HG02885 (cell line): Measurements from ENCODE around the gene WDR43.
"Not testable (repeated sequence)": the region's sequence is repeated elsewhere in the genome, so short reads cannot be mapped to it uniquely, and the experiment has no call there.

Source experiments
- ATAC-seq: cut with Tn5 transposase; IDR thresholded peaks from one replicate; pipeline ENCODE4 v1.9.1; 2021; ENCODE audit warnings: mild to moderate bottlenecking; ENCODE audit not compliant: unreplicated experiment, poor library complexity

The WDR43 gene

GRCh38 chr2:28956890-28957289, 62.4 kb downstream of the WDR43 start:
- ATAC-seq, result no peak

- no peak for ATAC-seq
Measured at GRCh38 chr2:28958689-28959088, 64.2 kb downstream of the WDR43 start.

DNA sequence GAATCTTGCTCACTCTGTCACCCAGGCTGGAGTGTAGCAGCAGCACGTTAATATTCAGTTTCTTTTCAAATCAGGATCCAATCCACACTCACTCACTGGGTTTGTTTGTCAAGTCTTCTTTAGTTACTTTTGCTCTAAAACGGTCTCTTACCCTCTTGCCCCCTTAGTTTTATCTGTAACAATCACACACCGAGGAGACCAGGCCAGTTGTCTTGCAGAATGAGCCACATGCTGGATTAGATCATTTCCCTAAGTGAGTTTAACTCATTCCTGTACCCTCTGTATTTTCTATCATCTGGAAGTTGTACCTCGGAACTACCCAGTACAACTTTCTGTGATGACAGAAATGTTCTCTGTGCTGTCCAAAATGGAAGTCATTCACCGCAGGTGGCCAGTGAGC, 65.9 kb downstream of the WDR43 start:
- no peak for ATAC-seq

- ATAC-seq, result no peak
Measured at GRCh38 chr2:28962505-28962904, 68.0 kb downstream of the WDR43 start.

DNA sequence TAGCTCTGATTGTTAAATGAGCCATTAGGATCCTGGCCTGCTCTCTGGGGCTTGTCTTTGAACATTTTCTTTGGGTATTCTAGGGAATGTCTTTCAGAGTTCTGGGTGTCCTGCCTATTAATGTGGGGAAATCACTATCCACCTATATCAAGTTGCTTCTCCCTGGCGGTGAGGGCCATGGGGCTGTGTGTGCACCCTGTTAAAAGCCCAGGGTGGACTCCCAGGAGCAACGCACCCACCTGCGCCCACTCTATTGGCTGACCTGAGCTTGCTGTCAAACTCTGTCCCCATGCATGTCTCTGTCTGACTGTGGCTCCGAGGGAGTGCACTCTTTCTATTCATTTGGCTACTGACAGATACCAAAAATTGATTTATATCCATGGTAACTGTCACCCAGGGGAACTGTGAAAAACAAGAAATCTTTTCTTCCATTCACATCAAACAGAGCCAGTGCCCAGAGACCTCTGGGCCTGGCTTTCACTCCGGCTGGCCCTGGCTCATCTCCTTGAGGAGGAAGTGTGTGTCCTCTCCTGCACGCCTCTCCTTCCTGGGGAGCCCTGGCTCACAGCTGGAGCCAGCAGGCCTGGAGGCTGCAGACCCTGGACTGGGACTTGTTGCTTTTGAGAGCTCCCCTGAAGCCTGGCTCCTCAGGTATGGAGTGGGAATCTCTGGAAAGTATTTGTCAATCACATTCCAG, 76.1 kb downstream of the WDR43 start:
- no peak for ATAC-seq

- no peak for ATAC-seq
Measured at GRCh38 chr2:28972778-28973335, 78.4 kb downstream of the WDR43 start.

DNA sequence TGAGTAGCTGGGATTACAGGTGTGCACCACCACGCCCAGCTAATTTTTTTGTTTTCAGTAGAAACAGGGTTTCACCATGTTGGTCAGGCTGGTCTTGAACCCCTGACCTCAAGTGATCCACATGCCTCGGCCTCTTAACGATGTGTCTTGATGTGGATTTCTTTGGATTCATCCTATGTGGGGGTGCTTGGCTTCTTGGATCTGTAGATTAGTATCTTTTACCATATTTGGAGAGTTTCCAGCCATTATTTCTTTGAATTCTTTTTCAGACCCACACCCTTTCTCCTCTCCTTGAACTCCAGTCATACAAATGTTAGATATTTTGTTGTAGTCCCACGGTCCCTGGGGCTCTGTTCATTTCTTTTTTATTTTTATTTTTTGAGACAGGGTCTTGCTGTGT, 79.8 kb downstream of the WDR43 start:
- ATAC-seq, result no peak

- ATAC-seq, result no peak
Measured at GRCh38 chr2:28975671-28976070, 81.2 kb downstream of the WDR43 start.

DNA sequence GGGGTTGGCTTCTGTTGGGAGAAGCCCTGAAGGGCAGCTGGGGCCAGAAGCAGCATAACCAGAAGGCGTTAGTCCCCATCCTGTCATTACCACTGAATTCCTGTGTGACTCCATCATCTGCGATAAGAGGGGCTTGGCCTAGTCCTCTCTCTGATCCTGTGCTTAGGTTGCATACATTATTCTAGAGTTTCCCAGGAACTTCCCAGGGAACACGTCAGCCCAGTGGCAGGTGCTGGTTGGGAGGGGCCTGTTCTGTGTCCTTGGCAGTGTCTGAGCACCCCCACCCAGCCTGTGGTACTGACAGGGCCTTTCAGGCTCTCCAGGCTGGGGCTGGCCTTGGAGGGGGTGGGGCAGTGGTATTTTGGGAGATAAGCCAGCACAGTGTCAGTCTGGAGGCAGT, 82.1 kb downstream of the WDR43 start:
- ATAC-seq, result no peak

- ATAC-seq, result no peak
Measured at GRCh38 chr2:28977176-28977875, 82.9 kb downstream of the WDR43 start.

GRCh38 chr2:28978001-28978400, 83.5 kb downstream of the WDR43 start:
- not testable (repeated sequence) for ATAC-seq

DNA sequence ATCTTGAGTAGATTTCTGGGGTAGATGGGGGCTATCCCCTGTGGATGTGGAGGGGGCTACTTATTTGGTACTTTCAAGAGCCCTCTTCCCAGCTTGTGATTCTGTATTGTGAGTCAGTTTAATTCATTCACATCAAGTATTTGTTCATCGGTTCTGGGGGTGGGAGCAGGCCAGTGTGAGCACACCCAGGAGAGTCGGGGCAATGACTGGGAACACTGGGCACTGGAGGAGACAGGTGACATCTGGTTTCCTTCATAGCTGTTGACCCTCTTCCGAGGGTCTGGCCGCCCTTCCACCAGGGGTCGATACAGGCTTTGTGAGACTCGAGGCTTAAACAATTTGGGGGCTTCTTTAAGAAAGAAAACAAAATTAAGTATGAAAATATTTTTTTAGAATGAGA, 84.1 kb downstream of the WDR43 start:
- ATAC-seq, result no peak

DNA sequence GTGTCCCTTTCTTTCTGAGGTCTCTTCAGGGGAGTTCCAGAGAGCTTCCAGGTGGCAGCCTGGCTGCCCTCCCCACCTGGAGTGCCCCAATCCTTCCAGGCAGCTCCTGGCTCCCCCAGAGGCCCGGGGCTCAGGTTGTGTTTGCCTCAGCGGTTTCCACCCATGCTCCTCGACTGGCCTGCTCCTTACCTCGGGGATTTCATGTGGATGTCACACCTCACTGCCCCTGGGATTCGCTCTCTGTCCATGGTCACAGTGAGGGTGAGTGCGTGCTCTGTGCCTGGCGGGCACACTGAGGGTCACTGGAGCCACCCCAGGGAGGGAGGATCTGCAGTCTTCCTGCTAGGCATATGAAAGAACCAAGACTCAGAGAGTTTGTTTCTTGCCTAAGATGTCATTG, 84.6 kb downstream of the WDR43 start:
- ATAC-seq, result no peak

DNA sequence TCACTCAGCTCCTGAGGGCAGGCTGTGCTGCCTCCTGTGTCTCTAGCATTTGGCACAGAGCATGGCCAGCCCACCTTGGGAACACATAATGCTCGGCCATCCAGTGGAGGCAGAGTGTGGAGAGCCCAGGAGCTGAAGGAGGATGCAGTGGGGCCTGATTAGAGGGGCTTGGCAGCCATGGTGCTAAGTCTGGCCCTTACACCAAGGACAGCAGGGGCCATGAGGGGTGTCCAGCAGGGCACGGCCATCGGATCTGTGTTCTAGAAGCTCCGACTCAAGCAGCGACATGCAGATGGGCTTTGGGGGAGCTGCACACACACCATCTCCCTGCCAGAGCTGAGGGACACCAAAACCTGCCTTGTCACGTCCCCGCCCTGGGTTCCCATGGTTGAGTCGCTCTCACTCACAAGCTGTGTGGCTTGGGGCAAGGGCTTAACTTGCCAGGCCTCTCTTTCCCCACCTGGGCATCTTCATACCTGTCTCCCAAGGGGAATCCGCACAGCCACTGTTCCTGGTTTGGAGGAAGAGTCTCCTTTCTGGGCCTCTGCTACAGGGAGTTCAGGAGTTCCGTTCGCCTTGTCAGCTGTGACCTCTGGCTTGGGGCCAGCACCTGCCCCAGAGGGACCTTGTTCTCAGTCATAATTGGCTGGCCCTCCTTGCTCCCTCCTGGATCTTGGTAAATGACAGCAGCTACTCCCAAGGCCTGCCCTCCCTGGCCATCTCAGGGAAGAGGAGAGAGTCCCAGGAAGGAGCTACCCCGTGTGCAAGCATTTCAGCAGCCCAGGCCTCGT, 85.3 kb downstream of the WDR43 start:
- ATAC-seq, result no peak

GRCh38 chr2:28980368-28981015, 86.0 kb downstream of the WDR43 start:
- no peak for ATAC-seq

GRCh38 chr2:28981016-28981441, 86.6 kb downstream of the WDR43 start, which contains the start of gene TOGARAM2:
TOGARAM2 (plus strand) TSS chr2:28981298; CDS start chr2:28994835, 13,537 bp downstream.
- no peak for ATAC-seq

DNA sequence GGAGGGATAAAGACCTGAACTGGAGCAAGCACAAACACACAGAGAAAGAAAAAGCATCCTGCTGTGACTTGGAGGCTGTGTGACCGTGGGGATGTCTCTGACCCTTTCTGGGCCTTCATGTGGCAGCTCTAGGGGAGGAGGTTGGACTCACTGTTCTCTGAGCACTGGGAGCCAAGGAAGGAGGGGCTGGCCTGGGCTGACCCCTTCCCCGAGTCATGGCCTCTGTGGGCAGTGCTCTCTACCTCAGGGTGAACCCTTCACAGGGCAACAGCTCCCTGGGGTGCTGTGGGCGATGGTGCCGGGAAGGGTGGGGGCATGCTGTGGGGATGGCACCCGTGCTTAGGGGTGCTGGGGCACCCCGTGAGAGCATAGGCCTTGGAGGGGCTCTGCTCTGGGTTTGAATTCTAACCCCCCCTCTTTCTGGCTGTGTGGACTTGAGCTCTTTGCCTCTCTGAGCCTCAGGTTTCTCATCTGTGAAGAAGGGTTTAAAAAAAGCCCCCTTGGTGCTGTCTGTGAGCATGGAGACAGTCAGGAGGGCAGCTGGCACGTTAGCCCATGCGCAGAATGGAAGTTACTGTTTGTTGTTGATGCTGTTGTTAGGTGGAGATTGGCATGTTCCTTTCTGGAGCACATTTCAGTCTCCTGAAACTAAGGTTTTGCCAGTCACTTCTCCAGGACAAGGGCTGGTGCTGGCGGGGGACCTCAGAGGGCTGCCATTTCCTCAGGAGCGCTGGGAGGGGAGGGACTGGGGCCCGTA, 87.3 kb downstream of the WDR43 start:
- no peak for ATAC-seq

DNA sequence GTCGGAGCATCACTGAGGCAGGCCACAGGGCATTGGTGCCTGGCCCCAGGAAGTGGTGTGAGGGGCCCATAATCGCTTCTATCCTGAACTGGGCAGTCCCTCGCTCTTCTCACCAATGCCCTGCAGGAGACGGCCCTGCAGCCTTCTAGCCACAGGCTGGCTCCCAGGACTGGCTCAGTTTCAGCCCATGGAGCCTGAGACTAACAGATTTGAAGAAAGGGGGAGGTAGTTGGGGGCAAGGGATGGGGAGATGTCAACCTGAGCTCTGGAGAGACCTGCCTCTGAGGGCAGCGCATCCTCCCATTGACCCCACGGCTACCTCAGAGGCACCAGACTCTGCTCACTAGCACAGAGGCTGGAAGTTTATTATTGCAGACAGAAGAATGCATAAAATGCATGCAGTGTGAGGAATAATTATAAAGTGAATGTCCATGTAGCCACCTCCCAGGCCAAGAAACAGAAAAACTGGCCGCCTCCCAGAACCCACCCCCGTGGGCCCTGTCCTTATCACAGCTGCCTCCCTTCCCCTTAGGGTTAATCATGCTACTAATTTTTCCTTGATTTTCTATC, 88.0 kb downstream of the WDR43 start:
- ATAC-seq, result no peak

- ATAC-seq, result no peak
Measured at GRCh38 chr2:28986429-28986828, 92.0 kb downstream of the WDR43 start.
